ENCODE measurements around the gene SLC27A2. TPM values are rescaled to one million over a fixed set of nuclear protein-coding genes. Genes with fewer than 3 reads are reported as not detected.

SLC27A2 gene
- total and polyA plus RNA-seq, 10 of the 15 experiments (the other 5 are each of a cell fraction or from before 2014, with no cell fraction given) = 0.22 to 1.2 (median 0.69) TPM; not detected in 1

DNA sequence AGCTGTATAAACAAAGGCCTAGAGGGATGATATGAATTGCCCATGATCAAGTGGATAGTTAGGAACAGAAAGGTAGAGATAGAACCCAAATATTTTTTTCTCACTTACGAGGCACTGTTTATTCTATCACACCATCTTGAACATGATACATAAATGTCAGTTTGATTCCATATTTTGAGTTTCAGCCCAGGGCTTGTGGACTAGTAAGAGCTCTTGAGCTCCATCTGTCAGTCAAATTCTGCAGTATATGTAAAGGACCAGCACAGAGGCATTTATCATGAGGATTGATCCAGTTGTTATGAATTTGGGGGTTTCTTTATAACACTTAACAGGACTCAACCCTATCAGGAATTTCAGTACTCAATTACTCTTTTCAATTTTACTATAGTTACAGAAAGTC is 4.8 kb downstream of the SLC27A2 start:
- Histone ChIP-seq H3K79me2 (ENCODE audit: control insufficient read depth, insufficient read depth, low read length) (no peaks in the 10 kb centered on the region), H3K36me3 (ENCODE audit: control insufficient read depth in 2 of 2, insufficient read depth in 2 of 2, low read length in 1 of 2) (no peaks in the 10 kb centered on the region), H3K4me3 (no peak overlapping the region), H3K4me1 (ENCODE audit: control insufficient read depth, insufficient read depth, low read length) (peaks cover 7% of the 10 kb centered on the region), H3K4me2 (ENCODE audit: control insufficient read depth, insufficient read depth) (no peak overlapping the region), H3K9ac (ENCODE audit: control insufficient read depth, insufficient read depth, low read length) (no peak overlapping the region), H3K9me3 (replicated peaks; ENCODE audit: control insufficient read depth, insufficient read depth, low read length) (no peaks in the 10 kb centered on the region), H3K27ac (ENCODE audit: control insufficient read depth, insufficient read depth) (no peak overlapping the region), H4K20me1 (ENCODE audit: control insufficient read depth, insufficient read depth) (no peaks in the 10 kb centered on the region), H2AFZ (ENCODE audit: control insufficient read depth, low read depth, low read length) (no peak overlapping the region), H3K27me3 (replicated peaks in 1 of 2; ENCODE audit: control insufficient read depth in 2 of 2, insufficient read depth in 2 of 2, low read length in 1 of 2) (no peaks in the 10 kb centered on the region)
- BruUV-seq (replicated peaks) = no TSS peak
- POLR2A ChIA-PET = interaction anchor here (0.6 kb wide), 1 partner anchor 472 kb away, joined by 4 read pairs; no protein-coding TSS in a partner anchor
- TF ChIP-seq IKZF1 (conservative IDR thresholded peaks at IDR 0.05) = no peak
- TF ChIP-seq PKNOX1 (IDR thresholded peaks at IDR 0.05) = peak; percentile 37; the same call in 1 of the 2 replicates
- CTCF ChIA-PET = interaction anchor here (0.6 to 2.2 kb wide), 4 partner anchors 129 to 1017 kb away, joined by 3 to 9 read pairs (median 4); no protein-coding TSS in a partner anchor
- intact Hi-C loops (cut with micrococcal nuclease; ENCODE audit: unreplicated experiment) = loop anchor here (10.0 kb wide), 1 partner anchor 128 kb away; no protein-coding TSS in a partner anchor
- DNase-seq (ENCODE audit: low read depth, low spot score) (no peak), FAIRE-seq (no peak), ATAC-seq (no peak)
- RAD21 ChIA-PET (ENCODE audit: unreplicated experiment) = interaction anchor here (1.4 kb wide), 1 partner anchor 129 kb away, joined by 4 read pairs; no protein-coding TSS in a partner anchor
- in situ Hi-C loops (cut with MboI) = no loop called here
- 90% methylated on average over 1 of the region's 1 CpG for WGBS (ENCODE audit: insufficient coverage, insufficient replicate concordance, low lambda C conversion rate, missing lambda C conversion rate)
- SMC1A ChIA-PET (ENCODE audit: uncharacterized antibody, unreplicated experiment) = interaction anchor here (0.6 to 0.8 kb wide), 2 partner anchors 63 to 261 kb away, joined by 3 to 5 read pairs; no protein-coding TSS in a partner anchor

DNA sequence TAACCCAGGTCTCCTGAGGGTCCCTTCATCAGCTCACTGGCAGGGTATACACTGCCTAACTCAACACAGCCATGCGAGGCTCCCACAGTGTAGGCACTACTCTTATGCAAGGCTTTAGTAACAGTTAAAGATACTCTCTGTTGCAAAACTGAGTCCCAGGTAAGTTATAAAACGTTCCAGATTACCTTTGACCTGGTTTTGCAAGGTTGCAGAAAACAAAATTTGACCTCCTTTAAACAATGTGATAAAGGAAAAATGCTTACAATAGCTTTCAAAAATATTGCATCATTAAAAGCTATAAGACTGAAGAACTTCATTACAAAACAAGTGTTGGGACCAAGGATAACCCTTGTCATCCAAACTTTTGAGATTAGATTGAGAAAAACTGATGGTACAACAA is 5.5 kb downstream of the SLC27A2 start:
- 41% methylated on average over 2 of the region's 2 CpGs for WGBS (ENCODE audit: insufficient coverage, insufficient replicate concordance, low lambda C conversion rate, missing lambda C conversion rate)
- ChIA-PET SMC1A (ENCODE audit: uncharacterized antibody, unreplicated experiment) (no interaction called here), POLR2A (no interaction called here), RAD21 (ENCODE audit: unreplicated experiment) (interaction anchor here (1.4 kb wide), 1 partner anchor 128 kb away, joined by 4 read pairs; no protein-coding TSS in a partner anchor), CTCF (interaction anchor here (1.2 to 2.2 kb wide), 3 partner anchors 42 to 952 kb away, joined by 4 to 9 read pairs (median 7); no protein-coding TSS in a partner anchor)
- Histone ChIP-seq H3K27ac (ENCODE audit: control insufficient read depth, insufficient read depth) (no peak overlapping the region), H3K36me3 (ENCODE audit: control insufficient read depth in 2 of 2, insufficient read depth in 2 of 2, low read length in 1 of 2) (no peaks in the 10 kb centered on the region), H3K4me3 (no peak overlapping the region), H3K79me2 (ENCODE audit: control insufficient read depth, insufficient read depth, low read length) (no peaks in the 10 kb centered on the region), H4K20me1 (ENCODE audit: control insufficient read depth, insufficient read depth) (no peaks in the 10 kb centered on the region), H3K4me2 (ENCODE audit: control insufficient read depth, insufficient read depth) (no peak overlapping the region), H3K4me1 (ENCODE audit: control insufficient read depth, insufficient read depth, low read length) (peaks cover 7% of the 10 kb centered on the region), H3K9me3 (replicated peaks; ENCODE audit: control insufficient read depth, insufficient read depth, low read length) (no peaks in the 10 kb centered on the region), H3K9ac (ENCODE audit: control insufficient read depth, insufficient read depth, low read length) (no peak overlapping the region), H3K27me3 (replicated peaks in 1 of 2; ENCODE audit: control insufficient read depth in 2 of 2, insufficient read depth in 2 of 2, low read length in 1 of 2) (no peaks in the 10 kb centered on the region), H2AFZ (ENCODE audit: control insufficient read depth, low read depth, low read length) (no peak overlapping the region)
- BruUV-seq (replicated peaks) = no TSS peak
- DNase-seq (ENCODE audit: low read depth, low spot score) (no peak), ATAC-seq (no peak), FAIRE-seq (no peak)
- in situ Hi-C loops (cut with MboI) = no loop called here
- intact Hi-C loops (cut with micrococcal nuclease; ENCODE audit: unreplicated experiment) = loop anchor here (10.0 kb wide), 1 partner anchor 127 kb away; no protein-coding TSS in a partner anchor
- TF ChIP-seq ZSCAN29 (IDR thresholded peaks at IDR 0.05) = no peak
- no peak for TF ChIP-seq HSF1 (IDR thresholded peaks at IDR 0.05; ENCODE audit: low read depth, low read length)
- no peak for TF ChIP-seq USF1 (IDR thresholded peaks at IDR 0.05; ENCODE audit: borderline replicate concordance, extremely low read length, insufficient read depth, low read depth, low read length)
- TF ChIP-seq GATAD2B (conservative IDR thresholded peaks at IDR 0.05; ENCODE audit: low read depth) = no peak
- no peak for TF ChIP-seq DPF2 (IDR thresholded peaks at IDR 0.05)
- TF ChIP-seq BACH1 (IDR thresholded peaks at IDR 0.05; ENCODE audit: borderline replicate concordance) = no peak
- TF ChIP-seq, protein P1, sequence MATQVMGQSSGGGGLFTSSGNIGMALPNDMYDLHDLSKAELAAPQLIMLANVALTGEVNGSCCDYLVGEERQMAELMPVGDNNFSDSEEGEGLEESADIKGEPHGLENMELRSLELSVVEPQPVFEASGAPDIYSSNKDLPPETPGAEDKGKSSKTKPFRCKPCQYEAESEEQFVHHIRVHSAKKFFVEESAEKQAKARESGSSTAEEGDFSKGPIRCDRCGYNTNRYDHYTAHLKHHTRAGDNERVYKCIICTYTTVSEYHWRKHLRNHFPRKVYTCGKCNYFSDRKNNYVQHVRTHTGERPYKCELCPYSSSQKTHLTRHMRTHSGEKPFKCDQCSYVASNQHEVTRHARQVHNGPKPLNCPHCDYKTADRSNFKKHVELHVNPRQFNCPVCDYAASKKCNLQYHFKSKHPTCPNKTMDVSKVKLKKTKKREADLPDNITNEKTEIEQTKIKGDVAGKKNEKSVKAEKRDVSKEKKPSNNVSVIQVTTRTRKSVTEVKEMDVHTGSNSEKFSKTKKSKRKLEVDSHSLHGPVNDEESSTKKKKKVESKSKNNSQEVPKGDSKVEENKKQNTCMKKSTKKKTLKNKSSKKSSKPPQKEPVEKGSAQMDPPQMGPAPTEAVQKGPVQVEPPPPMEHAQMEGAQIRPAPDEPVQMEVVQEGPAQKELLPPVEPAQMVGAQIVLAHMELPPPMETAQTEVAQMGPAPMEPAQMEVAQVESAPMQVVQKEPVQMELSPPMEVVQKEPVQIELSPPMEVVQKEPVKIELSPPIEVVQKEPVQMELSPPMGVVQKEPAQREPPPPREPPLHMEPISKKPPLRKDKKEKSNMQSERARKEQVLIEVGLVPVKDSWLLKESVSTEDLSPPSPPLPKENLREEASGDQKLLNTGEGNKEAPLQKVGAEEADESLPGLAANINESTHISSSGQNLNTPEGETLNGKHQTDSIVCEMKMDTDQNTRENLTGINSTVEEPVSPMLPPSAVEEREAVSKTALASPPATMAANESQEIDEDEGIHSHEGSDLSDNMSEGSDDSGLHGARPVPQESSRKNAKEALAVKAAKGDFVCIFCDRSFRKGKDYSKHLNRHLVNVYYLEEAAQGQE (IDR thresholded peaks at IDR 0.05; ENCODE audit: low read depth, low read length) = no peak

Data from GM12878 (cell line).